ENCODE data around the gene GPR18. TPM values are rescaled to one million over a fixed set of nuclear protein-coding genes. Genes with fewer than 3 reads are reported as not detected.

Gene GPR18
- total RNA-seq, 4 donors from 2014 or later = 1.1 to 2.1 TPM; not detected in 2

DNA sequence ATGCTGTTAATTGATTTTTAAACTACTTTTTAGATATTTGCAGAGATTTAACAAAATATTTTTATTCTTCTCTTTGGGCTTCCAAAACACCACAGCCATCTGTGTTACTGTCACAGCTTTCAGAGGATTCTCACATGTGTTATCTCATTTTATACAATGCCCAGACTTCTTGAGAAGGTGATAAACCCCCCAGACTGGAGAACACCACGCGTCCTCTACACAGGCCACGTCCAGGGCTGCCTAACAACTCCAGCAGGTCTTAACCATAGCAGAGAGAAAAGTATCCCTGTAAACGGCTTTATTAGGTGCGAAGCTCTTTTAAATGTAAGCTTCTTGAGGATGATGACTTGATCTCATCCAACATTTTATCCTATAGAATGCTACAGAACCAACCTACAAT lies 47.0 kb upstream of the GPR18 start:
- Histone ChIP-seq H3K9me3 (no peaks in the 10 kb centered on the region), H3K4me3 (no peak overlapping the region), H3K4me1 (peaks cover 0 to under 1% of the 10 kb centered on the region in 2 donors), H3K27me3 (no peaks in the 10 kb centered on the region), H3K36me3 (no peaks in the 10 kb centered on the region), H3K27ac (no peak overlapping the region)
- intact Hi-C loops (cut with DNase I; ENCODE audit: low total_unique reads) = no loop called here
- no peak for DNase-seq
- TF ChIP-seq POLR2A (IDR thresholded peaks at IDR 0.05) = no peak
- TF ChIP-seq, protein P1, sequence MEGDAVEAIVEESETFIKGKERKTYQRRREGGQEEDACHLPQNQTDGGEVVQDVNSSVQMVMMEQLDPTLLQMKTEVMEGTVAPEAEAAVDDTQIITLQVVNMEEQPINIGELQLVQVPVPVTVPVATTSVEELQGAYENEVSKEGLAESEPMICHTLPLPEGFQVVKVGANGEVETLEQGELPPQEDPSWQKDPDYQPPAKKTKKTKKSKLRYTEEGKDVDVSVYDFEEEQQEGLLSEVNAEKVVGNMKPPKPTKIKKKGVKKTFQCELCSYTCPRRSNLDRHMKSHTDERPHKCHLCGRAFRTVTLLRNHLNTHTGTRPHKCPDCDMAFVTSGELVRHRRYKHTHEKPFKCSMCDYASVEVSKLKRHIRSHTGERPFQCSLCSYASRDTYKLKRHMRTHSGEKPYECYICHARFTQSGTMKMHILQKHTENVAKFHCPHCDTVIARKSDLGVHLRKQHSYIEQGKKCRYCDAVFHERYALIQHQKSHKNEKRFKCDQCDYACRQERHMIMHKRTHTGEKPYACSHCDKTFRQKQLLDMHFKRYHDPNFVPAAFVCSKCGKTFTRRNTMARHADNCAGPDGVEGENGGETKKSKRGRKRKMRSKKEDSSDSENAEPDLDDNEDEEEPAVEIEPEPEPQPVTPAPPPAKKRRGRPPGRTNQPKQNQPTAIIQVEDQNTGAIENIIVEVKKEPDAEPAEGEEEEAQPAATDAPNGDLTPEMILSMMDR (IDR thresholded peaks at IDR 0.05) = no peak

DNA sequence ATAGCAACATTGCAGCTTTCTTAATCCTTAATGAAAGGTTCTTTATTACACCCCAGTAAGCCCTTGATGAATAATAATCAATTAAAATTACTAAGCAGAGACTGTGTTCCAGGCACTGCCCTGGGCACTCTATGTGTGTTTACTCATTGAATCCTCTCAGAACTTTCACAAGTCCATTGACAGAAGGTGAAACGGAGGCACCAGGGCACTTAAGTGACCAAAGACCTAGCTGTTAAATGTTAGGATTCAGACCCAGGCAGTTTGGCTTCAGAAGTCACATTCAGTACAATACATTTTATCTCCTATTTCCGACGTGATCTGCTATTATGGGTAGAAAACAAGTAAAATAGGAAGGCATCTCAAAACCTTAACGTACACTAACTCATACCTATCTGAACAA lies 46.4 kb upstream of the GPR18 start:
- no peaks in the 10 kb centered on the region for H3K36me3 ChIP-seq
- H3K4me1 ChIP-seq = no peaks in the 10 kb centered on the region
- DNase-seq = no peak
- no peaks in the 10 kb centered on the region for H3K9me3 ChIP-seq
- H3K27ac ChIP-seq = no peak overlapping the region
- no peak overlapping the region for H3K4me3 ChIP-seq
- TF ChIP-seq, protein P1 (IDR thresholded peaks at IDR 0.05) = no peak
- TF ChIP-seq POLR2A (IDR thresholded peaks at IDR 0.05) = no peak
- intact Hi-C loops (cut with DNase I; ENCODE audit: low total_unique reads) = no loop called here
- H3K27me3 ChIP-seq = no peaks in the 10 kb centered on the region

DNA sequence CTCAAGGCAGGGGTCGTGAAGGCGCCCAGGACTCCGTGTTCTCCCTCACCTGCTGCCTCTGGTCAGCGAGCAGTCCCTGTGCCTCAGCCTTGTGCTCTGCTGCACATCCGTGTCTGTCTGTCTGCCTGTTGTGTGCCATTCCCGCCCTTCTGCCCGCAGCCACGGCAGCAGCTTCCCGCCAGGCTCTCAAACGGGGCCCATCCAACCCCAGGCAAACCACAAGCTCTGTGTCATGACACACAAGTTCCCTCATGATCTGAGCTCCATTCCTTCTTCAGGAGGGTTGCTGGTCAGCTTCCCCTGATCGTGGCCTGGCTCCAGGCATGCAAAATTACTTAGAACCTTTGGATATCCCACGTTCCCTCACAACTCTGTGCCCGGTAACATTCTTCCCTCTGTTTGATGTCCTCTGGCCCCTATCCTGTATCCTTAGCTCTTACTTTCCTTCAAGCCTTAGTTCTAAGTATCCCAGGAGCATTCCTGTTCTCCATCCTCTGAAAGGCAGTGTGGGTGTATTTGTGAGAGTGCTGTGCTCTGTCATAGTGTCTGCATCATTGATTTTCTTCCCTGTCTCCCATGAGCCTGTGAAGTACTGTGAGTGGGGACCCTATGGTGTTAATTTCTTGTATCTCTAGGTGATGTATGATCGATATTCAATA lies 45.8 kb upstream of the GPR18 start:
- H3K4me1 ChIP-seq = no peaks in the 10 kb centered on the region
- no peak overlapping the region for H3K27ac ChIP-seq
- no peak for DNase-seq
- no peak overlapping the region for H3K4me3 ChIP-seq
- TF ChIP-seq POLR2A (IDR thresholded peaks at IDR 0.05) = no peak
- TF ChIP-seq, protein P1 (IDR thresholded peaks at IDR 0.05) = no peak
- no peaks in the 10 kb centered on the region for H3K27me3 ChIP-seq
- no peaks in the 10 kb centered on the region for H3K9me3 ChIP-seq
- intact Hi-C loops (cut with DNase I; ENCODE audit: low total_unique reads) = no loop called here
- no peaks in the 10 kb centered on the region for H3K36me3 ChIP-seq

GRCh38 chr13:99302637-99303505 lies 44.7 kb upstream of the GPR18 start:
- DNase-seq = no peak
- no peak overlapping the region for H3K4me3 ChIP-seq
- no peaks in the 10 kb centered on the region for H3K4me1 ChIP-seq
- no peak for TF ChIP-seq POLR2A (IDR thresholded peaks at IDR 0.05)
- TF ChIP-seq, protein P1 (IDR thresholded peaks at IDR 0.05) = no peak
- H3K9me3 ChIP-seq = no peaks in the 10 kb centered on the region
- intact Hi-C loops (cut with DNase I; ENCODE audit: low total_unique reads) = no loop called here
- no peaks in the 10 kb centered on the region for H3K27me3 ChIP-seq
- no peaks in the 10 kb centered on the region for H3K36me3 ChIP-seq
- no peak overlapping the region for H3K27ac ChIP-seq

Data from uterus (tissue), 4 donors.